HG03025 (cell line): ENCODE results near the gene LYVE1.

ENCODE experiments used
- ATAC-seq: cut with Tn5 transposase; IDR thresholded peaks from one replicate; pipeline ENCODE4 v1.9.1; 2021; ENCODE audit warnings: mild to moderate bottlenecking, moderate library complexity; ENCODE audit not compliant: unreplicated experiment, low FRiP score

Gene LYVE1

DNA sequence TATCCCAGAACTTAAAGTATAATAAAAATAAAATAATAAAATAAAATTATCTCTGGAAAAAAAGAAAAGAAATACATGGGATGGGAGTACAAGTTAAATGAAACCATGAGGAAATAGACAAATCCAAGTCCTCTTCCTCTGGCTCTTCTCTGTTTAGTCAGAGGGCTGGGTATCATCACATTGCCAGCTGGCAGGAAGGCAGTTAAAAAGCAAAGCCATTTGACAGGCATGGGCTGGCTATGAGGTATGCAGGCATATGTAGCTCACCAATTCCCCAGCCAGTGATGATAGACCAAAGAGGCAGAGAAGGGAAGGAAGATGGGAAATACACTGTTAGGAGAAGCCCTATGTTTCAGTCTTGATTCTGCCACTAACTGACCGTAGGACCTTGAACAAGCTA, 6.5 kb downstream of the LYVE1 start:
- no peak for ATAC-seq

DNA sequence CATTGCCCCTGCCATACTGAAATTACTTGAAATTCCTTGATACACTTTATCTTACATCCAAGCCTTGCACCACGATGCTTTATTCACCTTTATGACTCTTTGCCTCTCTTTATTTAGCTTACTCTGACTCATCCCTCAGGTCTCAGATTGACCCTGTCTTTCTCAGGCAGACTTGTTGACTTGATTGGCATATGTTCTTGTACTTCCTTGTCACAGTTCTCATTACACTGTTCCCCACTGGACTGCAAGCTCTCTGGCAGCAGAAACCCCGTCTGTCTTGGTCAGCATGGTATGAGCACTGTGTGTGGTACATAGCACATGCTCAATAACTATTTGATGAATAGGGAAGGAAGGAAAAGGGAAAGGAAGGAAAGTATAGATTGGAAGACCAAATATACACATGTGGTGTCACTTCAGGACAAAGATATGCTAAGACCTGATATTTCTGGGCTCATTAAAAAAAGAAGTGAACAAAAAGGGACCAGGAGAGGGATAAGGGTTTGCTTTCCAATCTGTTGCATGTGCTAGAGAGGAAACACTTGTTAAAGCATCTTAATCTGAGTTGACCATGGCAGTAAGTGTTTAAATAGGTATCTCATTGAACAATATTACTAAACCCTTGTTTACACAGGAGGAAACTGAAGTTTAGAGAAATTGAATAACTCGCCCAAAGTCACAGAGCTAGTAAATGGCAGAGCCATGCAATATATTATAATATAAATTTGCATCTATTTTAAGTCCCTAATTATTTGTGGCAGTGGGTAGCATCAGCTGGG, 7.2 kb downstream of the LYVE1 start:
- ATAC-seq, result no peak

DNA sequence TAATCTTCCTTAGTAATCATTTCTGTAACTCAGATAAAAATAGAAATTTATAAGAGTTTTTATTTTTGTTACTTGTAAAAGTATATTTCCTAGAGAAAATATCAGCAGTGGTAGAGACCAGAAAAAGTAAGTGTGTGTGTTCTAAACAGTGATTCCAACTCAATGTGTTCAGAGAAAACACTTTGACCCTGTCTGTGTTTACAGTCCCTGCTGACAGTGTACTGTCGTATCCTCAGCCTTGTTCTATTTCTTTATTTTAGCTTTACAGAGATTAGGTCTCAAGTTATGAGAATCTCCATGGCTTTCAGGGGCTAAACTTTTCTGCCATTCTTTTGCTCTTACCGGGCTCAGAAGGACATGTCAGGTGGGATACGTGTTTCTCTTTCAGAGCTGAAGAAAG, 10.2 kb downstream of the LYVE1 start:
- ATAC-seq, result no peak

DNA sequence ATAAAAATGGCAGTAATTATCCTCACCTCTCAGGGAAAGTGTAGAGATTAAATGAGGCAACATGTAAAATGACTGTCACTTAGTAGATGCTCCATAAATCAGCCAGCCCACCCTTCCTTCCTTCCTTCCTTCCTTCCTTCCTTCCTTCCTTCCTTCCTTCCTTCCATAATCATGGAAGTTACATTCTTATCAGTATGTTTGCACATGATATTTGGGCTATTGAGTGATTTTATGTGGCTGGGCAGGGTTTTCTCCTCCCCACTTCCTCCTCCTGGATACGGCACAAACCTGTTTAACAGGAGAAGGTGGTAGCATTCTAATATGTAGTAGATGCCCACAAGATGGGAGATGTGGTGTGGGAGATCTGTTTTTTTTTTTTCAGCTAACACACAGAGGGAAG, 11.9 kb downstream of the LYVE1 start:
- no peak for ATAC-seq

DNA sequence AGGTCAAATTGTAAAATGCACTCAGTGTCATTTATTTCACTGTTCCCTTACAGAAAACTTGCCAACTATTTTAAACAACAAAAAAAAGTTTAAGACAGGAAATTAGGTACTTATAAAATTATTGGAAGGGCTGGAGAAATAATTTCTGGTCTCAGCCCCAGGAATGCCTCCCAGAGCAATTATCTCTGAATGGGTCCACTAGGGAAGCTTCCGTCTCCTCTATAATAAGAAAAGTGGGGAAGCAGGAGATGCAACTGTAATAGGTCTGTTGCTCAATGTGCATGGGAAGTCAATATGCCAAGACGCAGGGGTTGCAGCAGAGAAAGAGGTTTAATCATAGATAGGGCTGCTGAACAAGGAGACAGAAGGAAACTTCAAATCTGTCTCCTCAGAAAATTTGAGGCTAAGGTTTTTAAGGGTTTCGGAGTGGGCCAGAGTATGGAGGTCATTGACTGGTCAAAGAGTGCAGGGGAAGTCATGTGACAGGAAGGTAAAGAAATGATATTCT, 16.6 kb downstream of the LYVE1 start:
- no peak for ATAC-seq

DNA sequence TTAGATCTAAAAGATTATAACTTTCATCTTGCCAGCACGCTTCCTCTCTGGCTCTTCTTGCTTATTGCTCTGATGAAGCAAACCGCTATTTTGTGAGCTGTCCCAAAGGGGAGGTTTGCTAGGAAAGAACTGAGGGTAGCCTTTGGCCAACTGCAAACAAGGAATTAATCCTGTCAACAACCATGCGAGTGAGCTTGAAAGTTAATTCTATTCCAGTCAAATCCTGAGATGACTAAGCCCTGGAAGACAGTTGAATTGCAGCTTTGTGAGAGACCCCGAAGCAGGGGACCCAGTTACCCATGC, 17.2 kb downstream of the LYVE1 start:
- no peak for ATAC-seq

DNA sequence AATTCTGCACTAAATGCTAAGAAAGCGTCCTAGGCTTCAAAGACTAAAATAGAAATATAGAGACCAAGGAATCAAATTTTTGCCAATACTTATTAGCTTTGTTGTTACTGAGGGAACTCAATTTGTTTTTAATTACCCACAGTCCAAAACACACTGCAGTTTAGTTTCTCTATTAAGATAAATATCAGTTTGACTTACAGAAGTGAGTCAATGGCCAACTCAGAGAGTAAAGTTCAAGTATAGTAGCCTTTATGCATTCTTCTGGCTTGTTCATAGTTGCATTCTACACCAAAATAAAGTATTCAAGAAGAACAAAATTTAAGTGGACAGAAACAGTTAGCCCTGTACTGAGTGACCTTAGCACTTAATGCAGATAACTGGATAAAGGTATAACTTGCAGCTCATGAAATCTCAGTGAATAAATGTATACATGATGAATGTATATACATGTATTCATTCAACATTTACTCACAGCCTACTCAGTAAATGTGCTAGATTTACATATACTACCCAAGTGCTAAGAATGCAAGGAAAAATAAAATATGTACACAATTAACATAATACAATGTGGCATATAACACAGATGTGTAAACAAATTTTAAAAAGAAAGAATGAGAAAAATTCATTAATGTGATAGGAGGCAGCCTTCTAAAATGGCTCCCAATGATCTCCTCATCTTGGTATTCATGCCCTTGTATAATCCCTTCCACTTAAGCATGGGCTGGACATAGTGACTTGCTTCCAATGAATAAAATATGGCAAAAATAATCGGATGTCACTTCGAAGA, 17.8 kb downstream of the LYVE1 start:
- ATAC-seq, result no peak

DNA sequence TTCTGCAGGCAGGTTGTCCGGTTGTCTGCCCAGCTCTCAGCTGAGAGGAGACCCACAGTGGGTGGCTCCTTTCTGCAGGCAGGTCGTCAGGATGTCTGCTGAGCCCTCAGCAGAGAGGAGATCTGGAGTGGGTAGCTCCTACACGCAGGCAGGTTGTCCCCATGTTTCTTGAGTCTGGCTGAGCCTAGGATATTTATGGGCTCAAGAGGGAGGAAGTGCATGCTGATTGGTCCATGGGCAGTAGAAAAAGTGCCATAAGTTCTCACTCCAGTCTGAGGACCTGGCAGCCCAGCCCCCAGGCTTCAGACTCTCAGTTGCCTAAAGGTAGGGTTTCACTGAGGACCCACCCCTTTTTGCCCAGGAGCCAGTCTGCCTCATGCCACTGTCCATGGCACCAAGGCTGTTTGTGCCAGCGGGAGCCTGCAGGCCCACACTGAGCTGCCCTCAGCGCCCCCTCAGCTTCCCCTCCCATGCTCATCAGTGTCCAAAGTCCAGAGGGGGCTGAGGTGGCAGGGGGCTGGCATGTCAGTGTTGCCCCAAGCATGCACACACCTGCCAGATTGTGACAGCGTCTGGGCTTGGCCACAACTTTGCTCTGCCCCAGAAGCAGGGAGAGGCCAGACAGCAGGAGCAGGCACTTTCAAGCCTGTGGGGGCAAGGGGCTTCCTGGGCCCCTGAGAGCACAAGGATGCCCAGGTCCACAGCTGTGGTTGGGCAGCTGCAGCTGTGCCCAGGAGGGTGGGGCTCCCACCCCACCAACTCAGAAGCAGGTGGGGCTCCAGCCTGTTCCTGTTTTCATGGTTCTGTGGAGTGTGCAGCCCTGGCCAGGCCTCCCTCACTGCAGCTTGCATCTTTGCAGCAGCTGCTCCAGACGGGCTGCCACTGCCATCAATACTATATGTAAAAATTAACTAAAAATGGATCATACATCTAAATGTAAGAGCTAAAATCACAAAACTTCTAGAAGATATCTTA, 23.7 kb downstream of the LYVE1 start:
- no peak for ATAC-seq

DNA sequence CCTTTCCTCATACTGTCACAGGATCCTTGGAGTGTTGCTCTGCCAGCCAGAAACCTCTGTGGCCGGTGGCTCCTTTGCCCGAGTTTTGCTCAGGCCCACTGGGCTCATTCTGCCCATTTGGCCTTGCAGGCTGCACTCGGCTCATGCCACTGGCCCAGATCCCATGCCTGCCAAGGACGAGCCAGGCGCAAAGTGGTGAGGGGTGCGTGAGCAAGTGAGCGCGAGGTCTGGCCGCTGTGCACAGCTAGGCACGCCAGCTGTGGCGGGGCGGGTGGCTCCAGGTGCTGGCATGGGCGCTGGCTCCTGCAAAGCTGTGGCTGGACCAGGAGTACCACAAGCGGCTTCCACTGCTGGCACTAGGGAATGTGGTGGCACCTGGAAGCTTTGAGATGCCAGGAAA, 24.7 kb downstream of the LYVE1 start:
- ATAC-seq, result no peak

DNA sequence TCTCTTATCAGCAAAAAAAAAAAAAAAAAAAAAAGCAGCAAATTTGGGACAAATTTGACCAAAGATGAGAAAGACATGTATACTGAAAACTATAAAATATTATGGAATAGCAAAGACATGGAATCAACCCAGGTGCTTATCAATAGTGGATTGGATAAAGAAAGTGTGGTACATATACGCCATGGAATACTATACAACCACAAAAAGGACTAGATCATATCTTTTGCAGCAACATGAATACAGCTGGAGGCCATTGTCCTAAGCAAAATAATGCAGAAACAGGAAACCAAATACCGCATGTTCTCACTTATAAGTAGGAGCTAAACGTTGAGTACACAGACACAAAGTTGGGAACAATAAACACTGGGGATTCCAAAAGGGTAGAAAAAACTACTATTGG, 25.7 kb downstream of the LYVE1 start:
- no peak for ATAC-seq

DNA sequence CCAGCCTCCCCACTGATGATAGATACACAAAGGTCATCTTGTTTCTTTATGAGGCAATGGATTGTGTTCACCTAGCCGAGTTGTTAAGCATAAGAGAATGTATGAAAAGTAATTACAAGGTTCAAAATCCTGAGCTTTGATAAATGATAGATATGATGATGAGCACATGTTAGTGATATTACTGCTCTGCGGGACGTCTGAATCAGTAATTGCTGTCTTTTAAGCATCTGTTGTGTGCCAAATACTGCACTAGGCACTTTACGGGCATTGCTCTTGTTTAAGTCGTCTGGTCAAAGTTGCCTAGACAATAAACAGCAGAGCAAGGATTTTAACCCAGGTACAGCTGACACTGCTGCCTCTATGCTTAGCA, 26.9 kb downstream of the LYVE1 start:
- ATAC-seq, result no peak

DNA sequence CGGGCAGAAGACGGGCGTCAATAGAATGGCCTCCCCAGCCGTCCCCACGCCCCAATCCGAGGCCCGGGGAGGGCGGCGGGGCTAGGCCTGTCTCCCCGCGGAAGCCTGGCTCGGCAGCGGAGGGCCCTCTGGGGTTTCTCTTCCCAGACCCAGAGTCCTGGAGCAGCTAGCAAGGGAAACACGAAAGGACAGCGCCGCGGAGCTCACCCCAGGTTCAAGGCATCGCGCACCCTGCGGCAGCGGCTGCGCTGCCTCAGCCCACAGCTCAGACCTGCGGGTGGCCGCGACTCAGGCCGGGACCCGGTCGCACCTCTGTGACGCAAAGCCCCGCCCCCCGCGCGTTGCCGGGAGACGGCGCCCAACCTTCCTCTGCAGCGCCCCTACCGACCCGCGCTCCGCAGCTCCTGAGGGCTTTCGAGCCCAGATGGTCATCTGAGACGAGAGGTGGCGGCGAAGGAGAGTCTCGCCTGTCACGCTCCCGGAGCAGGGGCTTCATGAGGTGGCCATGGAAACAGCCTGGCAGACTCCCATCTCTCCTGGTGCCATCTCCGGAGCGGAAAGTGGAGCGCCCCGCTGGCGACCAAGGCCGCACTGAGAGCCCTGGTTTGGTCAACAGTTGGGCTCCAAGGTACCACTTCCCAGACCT, 27.4 kb downstream of the LYVE1 start, which contains the start of gene RNF141:
RNF141 (minus strand) TSS at position 273 of the 646 bp plus-strand sequence. CDS start 7,029 bp downstream, outside the sequence.
- ATAC-seq, result peak; percentile 97

DNA sequence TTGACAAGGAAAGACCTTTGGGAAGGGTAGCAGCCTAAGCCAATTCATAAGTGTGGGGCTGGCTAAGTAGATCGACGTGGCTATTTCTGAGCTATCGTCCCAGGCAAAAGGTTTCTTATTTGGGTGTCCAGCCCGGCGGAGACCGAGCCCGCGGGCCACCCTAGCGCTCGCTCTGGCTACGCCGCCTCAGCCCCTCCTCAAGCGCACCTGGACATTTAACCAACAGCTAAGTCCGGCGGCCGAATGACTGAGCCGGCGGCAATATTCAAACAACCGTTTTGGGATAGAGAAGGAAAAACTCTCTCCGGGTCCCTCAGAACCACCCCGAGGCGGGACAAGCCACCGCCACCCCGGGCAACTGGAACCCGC, 27.9 kb downstream of the LYVE1 start:
- peak; percentile 15 for ATAC-seq

DNA sequence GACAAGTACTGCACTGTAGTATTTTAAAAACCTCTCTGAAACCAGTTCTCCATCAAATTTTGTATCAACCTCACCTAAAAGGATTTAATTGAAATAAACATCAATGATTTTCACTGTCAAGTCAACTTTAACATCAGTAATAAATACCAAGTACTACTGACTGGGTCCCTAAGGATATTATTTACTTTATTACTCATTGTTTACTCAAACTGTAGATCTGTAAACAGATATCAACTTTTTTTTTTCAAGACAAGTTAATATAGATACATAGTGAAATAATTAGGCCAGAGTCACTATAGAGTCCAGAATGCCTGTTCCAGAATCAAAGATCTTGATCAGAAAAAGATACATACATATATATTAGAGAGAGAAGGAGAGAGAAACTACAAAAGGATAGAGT, 29.1 kb downstream of the LYVE1 start:
- no peak for ATAC-seq

DNA sequence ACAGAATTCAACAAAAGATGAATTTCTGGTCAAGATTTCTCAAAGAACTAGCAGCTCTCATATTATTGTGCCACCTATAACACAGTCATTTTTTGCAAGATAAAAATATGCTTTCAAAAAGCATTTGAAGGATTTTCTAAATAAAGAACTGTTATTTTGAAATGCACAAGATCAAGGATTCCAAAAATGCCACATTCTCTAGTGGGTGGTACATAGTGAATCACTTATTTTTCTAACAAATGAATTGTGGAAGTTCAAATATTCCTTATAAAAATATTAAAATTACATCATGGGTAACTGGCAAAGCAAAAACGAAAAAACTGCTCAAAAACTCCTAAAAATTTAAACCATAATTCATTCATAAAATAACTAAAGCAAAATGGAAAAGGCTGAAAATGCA, 29.5 kb downstream of the LYVE1 start:
- ATAC-seq, result no peak

DNA sequence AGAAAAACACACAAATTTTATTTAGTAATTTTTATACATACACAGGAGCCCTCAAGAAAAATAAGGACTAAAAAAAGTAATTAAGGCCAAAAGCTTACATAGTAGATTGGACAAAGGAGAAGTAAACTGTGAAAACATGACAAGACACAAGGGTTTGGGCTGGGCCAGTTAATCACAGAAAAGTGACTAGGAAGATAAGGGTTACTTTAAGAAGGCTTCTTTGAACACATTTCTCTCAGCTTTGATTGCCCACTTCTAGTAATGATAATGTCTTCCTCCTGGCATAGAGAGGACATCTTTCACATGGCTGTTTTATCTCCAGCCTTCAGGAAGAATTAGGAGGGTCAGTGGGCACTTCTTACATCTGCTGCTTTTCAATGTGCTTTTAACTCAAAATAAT, 30.9 kb downstream of the LYVE1 start:
- ATAC-seq, result no peak

DNA sequence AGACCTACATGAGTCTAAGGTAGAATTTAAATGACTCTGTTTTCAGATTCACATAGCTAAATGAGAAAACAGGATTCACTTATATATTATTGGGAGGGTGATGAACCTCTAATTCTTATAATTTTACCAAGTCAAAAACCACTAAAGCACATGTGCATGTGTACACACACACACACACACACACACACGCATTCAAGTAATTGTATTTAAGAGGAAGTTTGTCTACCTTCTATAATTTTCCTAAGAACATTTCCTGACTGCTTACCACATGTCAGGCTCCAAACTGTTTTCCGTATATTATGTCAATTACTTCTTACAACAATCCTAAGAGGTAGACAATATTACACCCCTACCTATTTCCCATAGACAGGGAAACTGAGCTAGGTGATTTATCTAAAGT, 34.1 kb downstream of the LYVE1 start:
- ATAC-seq, result no peak

DNA sequence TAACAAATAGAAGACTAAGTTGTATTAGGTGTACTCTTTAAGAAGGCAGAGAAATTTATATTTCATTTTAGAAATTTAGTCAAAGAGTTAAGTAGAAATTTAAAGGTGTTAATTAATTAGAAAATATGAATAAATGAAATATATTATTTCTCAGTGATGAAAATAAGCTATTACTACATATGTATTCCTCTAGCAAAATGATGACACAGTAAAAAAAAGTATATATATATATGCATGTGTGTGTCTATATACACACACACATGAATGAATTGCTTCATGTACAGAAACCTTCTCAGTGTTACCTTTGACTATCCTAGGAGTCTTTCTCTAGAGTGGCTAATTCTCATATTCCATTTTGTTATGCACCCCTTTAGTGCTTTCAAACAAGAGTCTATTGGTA, 35.1 kb downstream of the LYVE1 start:
- ATAC-seq, result no peak

DNA sequence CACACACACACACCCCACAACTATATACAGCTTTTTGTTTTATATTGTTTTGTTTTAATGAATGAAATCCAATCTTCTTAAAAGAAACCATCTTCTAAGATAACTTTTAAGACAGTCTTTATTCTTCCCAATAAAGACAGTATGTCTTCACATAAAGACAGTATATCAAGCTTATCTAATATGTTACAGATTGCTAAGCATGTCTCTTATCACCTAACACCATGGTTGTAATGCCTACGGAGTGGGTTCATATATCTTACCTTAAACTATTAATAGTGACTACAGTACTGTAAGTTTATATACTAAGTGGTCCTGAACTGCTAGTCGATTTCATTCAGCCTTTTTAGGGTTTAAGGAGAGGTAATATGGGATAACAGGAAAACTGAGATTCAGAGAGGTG, 35.9 kb downstream of the LYVE1 start:
- ATAC-seq, result no peak

DNA sequence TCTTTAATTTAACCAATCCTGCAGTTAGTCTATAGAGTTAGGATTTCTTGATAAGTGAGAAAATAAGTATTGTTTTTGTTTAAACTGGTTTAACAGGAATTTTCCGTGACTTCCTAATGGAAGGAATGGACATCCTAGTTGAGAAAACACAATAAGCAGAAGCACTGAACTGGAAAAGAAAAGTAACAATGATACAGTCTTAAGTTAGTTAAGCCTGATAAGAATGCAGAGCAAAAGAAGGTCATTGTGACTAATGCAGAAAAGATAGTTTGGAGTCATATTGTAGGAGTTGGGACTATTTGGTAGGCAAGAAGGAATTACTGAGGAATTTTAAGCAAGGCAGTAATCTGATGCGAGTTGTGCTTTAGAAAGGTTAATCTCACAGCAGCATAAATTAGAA, 39.2 kb downstream of the LYVE1 start:
- no peak for ATAC-seq
